H1 (cell line): ENCODE results near the gene C1GALT1. TPM values are rescaled to one million over a fixed set of nuclear protein-coding genes. Genes with fewer than 3 reads are reported as not detected.

ENCODE experiments used
- CTCF ChIA-PET: fragments of 300-600 bp; sonication (Branson Sonifier 250); formaldehyde crosslinking; loops from one replicate; lab custom pipeline; 2021; ENCODE audit not compliant: partially characterized antibody; lab: Charles Lee
- POLR2A ChIA-PET: fragments of 300-600 bp; sonication (Branson Sonifier 250); formaldehyde crosslinking; loops from one replicate; lab custom pipeline; 2021; ENCODE audit warnings: inconsistent platforms; ENCODE audit not compliant: partially characterized antibody; lab: Charles Lee
- DNase-seq, 2 experiments: peaks; one replicate each; pipeline versions ENCODE4 v3.0.0 to v3.0.0-alpha.2; 2010 to 2022; ENCODE audit warnings: low spot score in 2 of 2, low read depth in 1 of 2, mixed read lengths in 1 of 2
- FAIRE-seq: peaks from 2 replicates; lab custom pipeline; 2011; peaks lifted over from hg19 to GRCh38; lab: Jason Lieb, UNC
- H2AFZ ChIP-seq: 2 replicates; pipeline ENCODE4 v1.8.1; 2012; ENCODE audit warnings: low read length, inconsistent platforms
- H2AK5ac ChIP-seq: 2 replicates; pipeline ENCODE4 v1.6.1; 2013; ENCODE audit warnings: low read depth, low read length
- H2BK120ac ChIP-seq: replicated peaks from 2 replicates; pipeline ENCODE3; 2013; ENCODE audit warnings: low read depth, low read length, inconsistent platforms
- H2BK12ac ChIP-seq: 2 replicates; pipeline ENCODE4 v1.6.1; 2013; ENCODE audit warnings: low read depth, low read length
- H2BK15ac ChIP-seq: 2 replicates; pipeline ENCODE4 v1.6.1; 2013; ENCODE audit warnings: low read length
- H2BK20ac ChIP-seq: 2 replicates; pipeline ENCODE4 v1.6.1; 2013; ENCODE audit warnings: low read length
- H2BK5ac ChIP-seq: 2 replicates; pipeline ENCODE4 v1.6.1; 2013; ENCODE audit warnings: low read depth, low read length
- H3K14ac ChIP-seq: 2 replicates; pipeline ENCODE4 v1.6.1; 2013; ENCODE audit warnings: inconsistent platforms; ENCODE audit not compliant: insufficient read length
- H3K18ac ChIP-seq: 2 replicates; pipeline ENCODE4 v1.6.1; 2013; ENCODE audit warnings: low read length; ENCODE audit errors: extremely low read depth
- H3K23ac ChIP-seq: 2 replicates; pipeline ENCODE4 v1.6.1; 2013; ENCODE audit warnings: inconsistent platforms; ENCODE audit not compliant: insufficient read length
- H3K23me2 ChIP-seq: 2 replicates; pipeline ENCODE4 v1.6.1; 2013; ENCODE audit warnings: low read depth, low read length
- H3K27ac ChIP-seq: 2 replicates; pipeline ENCODE4 v1.6.1; 2011; ENCODE audit warnings: low read depth, low read length, inconsistent platforms
- H3K27me3 ChIP-seq, 4 experiments: replicated peaks in 1 of 4; 1 replicate in 1 of 4; 2 replicates in 3 of 4; pipeline versions ENCODE4 v1.6.1 to v1.8.1; 2011 to 2013; ENCODE audit warnings: low read length in 3 of 4, mild to moderate bottlenecking in 3 of 4, inconsistent platforms in 2 of 4, mixed read lengths in 2 of 4, moderate library complexity in 1 of 4; ENCODE audit not compliant: control insufficient read depth in 3 of 4, insufficient read depth in 3 of 4; ENCODE audit errors: extremely low read depth in 1 of 4
- H3K36me3 ChIP-seq, 4 experiments: 2 replicates each; pipeline versions ENCODE4 v1.6.1 to v1.8.1; 2011 to 2013; ENCODE audit warnings: mild to moderate bottlenecking in 4 of 4, low read length in 3 of 4, moderate library complexity in 2 of 4, control low read depth in 1 of 4, inconsistent platforms in 1 of 4; ENCODE audit not compliant: insufficient read depth in 4 of 4, control insufficient read depth in 2 of 4
- H3K4ac ChIP-seq: replicated peaks from 2 replicates; pipeline ENCODE3; 2013; ENCODE audit warnings: low read length, low read depth, mixed read lengths, inconsistent platforms; ENCODE audit not compliant: insufficient read length
- H3K4me1 ChIP-seq, 4 experiments: replicated peaks in 1 of 4; 1 replicate in 1 of 4; 2 replicates in 3 of 4; pipeline versions ENCODE4 v1.6.1 to v1.8.1; 2011 to 2013; ENCODE audit warnings: low read length in 3 of 4, inconsistent platforms in 2 of 4, mixed read lengths in 1 of 4; ENCODE audit not compliant: insufficient read depth in 4 of 4, control insufficient read depth in 3 of 4
- H3K4me2 ChIP-seq, 2 experiments: 2 replicates each; pipeline versions ENCODE4 v1.6.1 to v1.8.1; 2011 to 2013; ENCODE audit warnings: low read depth in 2 of 2, low read length in 2 of 2, control low read depth in 1 of 2, inconsistent platforms in 1 of 2, mild to moderate bottlenecking in 1 of 2; ENCODE audit not compliant: insufficient read depth in 1 of 2
- H3K4me3 ChIP-seq, 4 experiments: fragments of 200-600, 300-600 bp in 1 of 4; sonication (generic), shearing (Covaris generic), sonication (Bioruptor Twin) in 1 of 4; 2 replicates each; pipeline versions ENCODE4 v1.5.1 to v1.8.1; 2011 to 2016; ENCODE audit warnings: low read length in 4 of 4, low read depth in 3 of 4, control low read depth in 2 of 4, inconsistent platforms in 2 of 4, mild to moderate bottlenecking in 2 of 4, mixed read lengths in 1 of 4, moderate library complexity in 1 of 4; ENCODE audit not compliant: insufficient read depth in 2 of 4; ENCODE audit errors: extremely low read depth in 1 of 4
- H3K56ac ChIP-seq: replicated peaks from 2 replicates; pipeline ENCODE3; 2013; ENCODE audit warnings: low read depth, mild to moderate bottlenecking, mixed read lengths, low read length, inconsistent platforms; ENCODE audit not compliant: insufficient read length
- H3K79me1 ChIP-seq: 2 replicates; pipeline ENCODE4 v1.6.1; 2013; ENCODE audit warnings: low read depth, low read length, control low read depth
- H3K79me2 ChIP-seq, 2 experiments: 2 replicates each; pipeline versions ENCODE4 v1.6.1 to v1.8.1; 2012 to 2013; ENCODE audit warnings: low read length in 2 of 2, mild to moderate bottlenecking in 2 of 2, inconsistent platforms in 1 of 2; ENCODE audit not compliant: insufficient read depth in 2 of 2, control insufficient read depth in 1 of 2
- H3K9ac ChIP-seq, 4 experiments: replicated peaks in 1 of 4; 1 replicate in 1 of 4; 2 replicates in 3 of 4; pipeline versions ENCODE4 v1.6.1 to v1.8.1; 2011 to 2013; ENCODE audit warnings: low read depth in 3 of 4, low read length in 3 of 4, control low read depth in 2 of 4, mild to moderate bottlenecking in 2 of 4, moderate library complexity in 2 of 4, inconsistent platforms in 1 of 4; ENCODE audit errors: extremely low read depth in 1 of 4
- H3K9me3 ChIP-seq, 2 experiments: 2 replicates each; pipeline versions ENCODE4 v1.6.1 to v1.8.1; 2012 to 2013; ENCODE audit warnings: mild to moderate bottlenecking in 2 of 2, moderate library complexity in 2 of 2, control low read depth in 1 of 2, inconsistent platforms in 1 of 2, low read depth in 1 of 2, low read length in 1 of 2, mixed read lengths in 1 of 2; ENCODE audit not compliant: insufficient read depth in 2 of 2
- H4K20me1 ChIP-seq, 2 experiments: replicated peaks in 1 of 2; 2 replicates each; pipeline versions ENCODE3 to v1.8.1; 2011 to 2013; ENCODE audit warnings: inconsistent platforms in 2 of 2, low read length in 2 of 2, mild to moderate bottlenecking in 1 of 2; ENCODE audit not compliant: insufficient read depth in 2 of 2, control insufficient read depth in 1 of 2
- H4K5ac ChIP-seq: 2 replicates; pipeline ENCODE4 v1.6.1; 2013; ENCODE audit warnings: low read length, low read depth, mixed read lengths, inconsistent platforms; ENCODE audit not compliant: insufficient read length
- H4K8ac ChIP-seq: 2 replicates; pipeline ENCODE4 v1.8.0; 2013; ENCODE audit warnings: mild to moderate bottlenecking, moderate library complexity, low read length, inconsistent platforms; ENCODE audit not compliant: insufficient read depth; ENCODE audit errors: extremely low read depth
- H4K91ac ChIP-seq: replicated peaks from 2 replicates; pipeline ENCODE3; 2013; ENCODE audit warnings: low read length, mixed read lengths, inconsistent platforms; ENCODE audit not compliant: insufficient read length
- CREB1 ChIP-seq: IDR thresholded peaks from 2 replicates; pipeline ENCODE4 v1.6.1; 2012; ENCODE audit warnings: inconsistent platforms
- JUND ChIP-seq: IDR thresholded peaks from 2 replicates; pipeline ENCODE4 v1.6.1; 2011; ENCODE audit warnings: mild to moderate bottlenecking, improper control_type of control experiment, low read length
- RAD21 ChIP-seq, 2 experiments: IDR thresholded peaks in 1 of 2; conservative IDR thresholded peaks in 1 of 2; 2 replicates each; pipeline ENCODE4 v1.6.1; 2011; ENCODE audit warnings: low read depth in 2 of 2, low read length in 2 of 2, improper control_type of control experiment in 1 of 2, inconsistent platforms in 1 of 2, mild to moderate bottlenecking in 1 of 2, moderate library complexity in 1 of 2
- polyA plus RNA-seq, 7 experiments: library from polyadenylated mRNA; depleted of rRNA in 3 of 7; stranded (reverse) in 5 of 7; unstranded in 2 of 7; fragments of >200 nt in 5 of 7; fragments of 200-250 nt in 2 of 7; gene quantifications; 1 replicate in 5 of 7; 2 replicates in 1 of 7; 4 replicates in 1 of 7; pipeline versions ENCODE4 v1.2.1 to v1.2.3, GENCODE V29; 2011 to 2013; ENCODE audit warnings: missing spikeins in 2 of 7, mixed read lengths in 2 of 7
- total RNA-seq: library from RNA; stranded (reverse); fragmentation: NEBNext Ultra II Directional; extraction: Animal tissue kit (Norgen Biotek cat#: 25700); gene quantifications from 2 replicates; pipeline ENCODE4 v1.2.1, GENCODE V29; 2021

The C1GALT1 gene
- total and polyA plus RNA-seq, 2 of the 8 experiments (the other 6 are each of a cell fraction or from before 2014, with no cell fraction given): 18.7 to 94.2 TPM

DNA sequence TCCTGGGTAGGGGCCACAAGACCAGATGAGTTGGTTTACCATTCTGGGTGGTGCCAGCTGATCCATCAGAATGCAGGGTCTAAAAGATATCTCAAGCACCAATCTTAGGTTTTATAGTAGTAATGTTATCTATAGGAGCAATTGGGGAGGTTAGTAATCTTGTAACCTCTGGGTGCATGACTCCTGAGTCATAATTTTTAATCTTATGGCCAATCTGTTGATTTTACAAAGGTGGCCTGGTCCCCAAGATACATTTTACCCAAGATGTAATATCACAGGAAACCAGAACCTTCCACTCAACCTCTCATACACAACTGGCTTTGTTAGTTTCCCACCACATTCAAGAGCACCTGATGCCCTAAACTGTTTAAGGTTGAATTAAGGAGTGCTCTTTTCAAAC lies 79.5 kb downstream of the C1GALT1 start:
- Histone ChIP-seq H3K79me1 (no peaks in the 10 kb centered on the region), H3K23ac (no peak overlapping the region), H4K5ac (no peak overlapping the region), H2AFZ (no peak overlapping the region), H4K20me1 (no peaks in the 10 kb centered on the region), H3K56ac (no peak overlapping the region), H2BK20ac (no peak overlapping the region), H3K14ac (no peak overlapping the region), H2BK120ac (no peak overlapping the region), H2AK5ac (no peak overlapping the region), H3K18ac (no peak overlapping the region), H3K23me2 (no peaks in the 10 kb centered on the region), H3K27me3 (no peaks in the 10 kb centered on the region), H3K36me3 (no peaks in the 10 kb centered on the region; a peak in 2 of 8 replicates), H3K4me3 (no peak overlapping the region), H2BK5ac (no peak overlapping the region), H2BK15ac (no peak overlapping the region), H2BK12ac (no peak overlapping the region), H3K9ac (no peak overlapping the region), H4K91ac (no peak overlapping the region), H4K8ac (no peak overlapping the region), H3K79me2 (no peaks in the 10 kb centered on the region), H3K9me3 (no peaks in the 10 kb centered on the region), H3K4me2 (no peak overlapping the region), H3K27ac (no peak overlapping the region), H3K4ac (no peak overlapping the region), H3K4me1 (peaks cover 0 to 3% (median 1%) of the 10 kb centered on the region in 4 experiments; a peak in 4 of 7 replicates)
- FAIRE-seq: no peak
- TF ChIP-seq CREB1: no peak
- TF ChIP-seq JUND: no peak
- TF ChIP-seq RAD21 (IDR thresholded peaks at IDR 0.05 in 1 of 2, conservative IDR thresholded peaks at IDR 0.05 in 1 of 2; ENCODE audit: low read depth in 2 of 2, low read length in 2 of 2): no peak
- POLR2A ChIA-PET: no interaction called here
- CTCF ChIA-PET: interaction anchor here (1.3 kb wide), 2 partner anchors 79 to 159 kb away, joined by 3 read pairs; no protein-coding TSS in a partner anchor
- DNase-seq: no peak
